HG03108 (cell line): ENCODE data around the gene SLC22A23.

Source experiments
- ATAC-seq: cut with Tn5 transposase; IDR thresholded peaks from one replicate; pipeline ENCODE4 v1.9.1; 2021; ENCODE audit warnings: moderate library complexity; ENCODE audit not compliant: unreplicated experiment

SLC22A23 gene

DNA sequence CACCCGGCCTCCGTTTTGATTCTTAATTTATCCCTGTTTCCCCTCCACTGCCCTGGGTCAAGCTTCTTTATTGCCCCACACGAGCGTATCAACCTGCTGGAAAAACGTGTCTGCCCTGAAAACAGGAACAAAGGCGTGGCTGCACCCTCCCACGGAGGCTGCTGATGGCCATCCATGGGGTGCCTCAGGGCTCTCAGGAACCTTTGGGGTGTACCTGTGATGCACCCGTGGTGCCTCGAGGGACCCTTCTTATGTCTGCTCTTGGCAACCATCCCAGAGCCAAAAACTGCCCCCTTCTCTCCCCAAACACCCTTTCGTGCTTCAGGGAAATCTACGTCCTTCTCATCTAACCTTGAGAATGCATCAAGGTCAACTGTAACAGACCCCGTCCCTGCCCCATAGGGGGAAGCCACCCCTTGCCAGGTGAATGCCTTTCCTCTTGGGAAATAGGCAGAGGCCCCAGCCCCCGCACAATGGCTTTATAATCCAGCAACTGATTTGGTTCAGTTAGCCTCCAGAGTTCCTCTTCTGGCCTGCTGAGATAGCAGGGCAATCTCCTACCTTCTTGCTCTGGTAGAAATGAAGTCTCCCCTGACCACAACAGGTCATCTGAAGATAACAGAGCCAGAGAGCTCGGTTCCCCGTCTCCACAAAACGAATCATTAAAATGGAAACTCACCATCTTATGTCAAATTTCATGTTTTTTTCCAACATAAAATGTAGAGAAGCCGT, 168.7 kb downstream of the SLC22A23 start:
- no peak for ATAC-seq

DNA sequence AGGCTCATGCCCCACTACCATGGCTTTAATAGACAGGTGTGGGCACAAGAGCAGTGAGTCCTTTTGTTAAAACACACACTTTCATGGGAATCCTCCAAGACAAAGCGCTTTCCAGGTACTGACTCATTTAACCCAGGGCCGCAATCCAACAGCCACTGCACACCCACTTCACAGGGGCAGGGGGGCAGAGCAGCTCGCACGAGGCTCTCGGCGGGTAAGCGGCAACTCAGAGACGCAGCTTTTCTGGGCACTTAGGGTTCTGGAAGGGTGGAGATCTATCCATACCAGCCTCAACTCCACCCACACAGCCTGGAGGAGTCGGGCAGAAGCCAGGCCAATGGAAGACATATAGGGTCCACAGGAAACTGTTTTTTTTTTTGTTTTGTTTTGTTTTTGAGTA, 169.5 kb downstream of the SLC22A23 start:
- ATAC-seq: no peak

DNA sequence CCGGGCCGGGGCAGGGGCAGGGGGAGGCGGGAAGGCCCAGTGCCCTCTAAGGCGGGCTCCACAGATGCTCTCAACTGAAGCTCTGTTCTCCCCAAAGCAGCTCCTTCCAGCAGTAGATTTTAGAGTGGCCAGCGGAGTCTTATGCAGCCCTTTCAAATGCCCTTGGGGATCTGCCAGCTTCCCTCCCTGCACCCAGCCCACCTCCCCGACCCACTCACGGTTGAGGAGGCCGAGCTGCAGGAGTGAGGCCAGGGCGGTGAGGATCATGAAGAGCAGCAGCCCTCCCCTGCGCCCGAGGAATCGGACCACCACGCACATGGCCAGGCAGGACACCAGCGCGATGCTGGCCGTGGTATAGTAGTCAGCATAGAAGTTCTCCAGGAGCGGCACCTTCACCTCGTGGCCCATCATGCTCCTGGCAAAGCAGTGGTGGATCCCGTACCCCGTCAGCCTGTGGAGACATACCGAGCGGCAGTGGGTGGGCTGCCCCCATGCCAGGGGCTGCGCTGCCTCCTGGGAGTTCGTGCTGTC, 170.1 kb downstream of the SLC22A23 start:
- ATAC-seq: no peak

DNA sequence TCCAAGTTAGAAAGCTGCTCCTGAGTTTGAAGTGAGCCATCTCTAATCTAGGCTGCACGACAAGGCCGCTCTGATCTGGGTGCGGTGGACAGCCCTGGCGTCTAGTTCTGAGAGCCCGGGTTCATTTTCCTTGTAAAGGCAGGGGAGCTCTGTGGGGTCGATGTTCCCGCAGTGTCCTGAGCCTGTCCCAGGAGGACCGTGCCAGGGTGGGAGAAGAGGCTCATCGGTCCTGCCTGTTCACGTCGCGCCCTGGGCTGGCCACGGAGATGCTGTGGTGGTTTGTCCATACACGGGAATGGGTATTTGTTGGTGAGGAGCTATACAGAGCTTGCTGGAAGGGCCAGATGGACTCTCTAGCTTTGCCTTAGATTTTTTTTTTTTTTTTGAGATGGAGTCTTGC, 171.1 kb downstream of the SLC22A23 start:
- ATAC-seq: no peak

DNA sequence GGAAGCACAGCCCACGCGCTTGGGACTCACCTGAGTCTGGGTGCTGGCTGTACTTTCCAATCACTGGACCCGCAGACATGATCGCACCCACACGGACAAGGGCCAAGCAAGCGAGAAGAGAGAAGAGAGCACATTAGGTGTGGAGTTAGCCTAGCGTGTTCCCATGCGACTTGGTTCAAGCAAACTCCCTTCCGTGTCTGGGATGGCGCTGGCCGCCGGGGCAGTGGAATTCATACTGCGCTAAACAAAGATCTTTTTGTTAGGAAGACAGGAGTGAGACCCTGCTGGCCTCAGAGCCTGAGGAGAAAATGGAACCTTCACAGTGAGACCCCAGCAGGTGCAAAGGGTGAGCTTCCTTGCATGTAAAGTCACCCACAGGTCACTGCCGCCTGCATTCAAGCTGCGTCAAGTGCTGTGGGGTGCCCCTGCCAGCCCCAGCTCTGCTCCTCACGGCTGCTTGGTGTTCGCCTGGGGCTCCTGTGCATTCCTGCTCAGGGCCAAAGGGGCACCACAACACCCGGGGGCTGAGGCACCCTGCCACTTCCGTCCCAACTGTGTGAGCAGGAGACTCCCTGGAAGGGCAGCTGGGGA, 171.7 kb downstream of the SLC22A23 start:
- ATAC-seq: no peak

DNA sequence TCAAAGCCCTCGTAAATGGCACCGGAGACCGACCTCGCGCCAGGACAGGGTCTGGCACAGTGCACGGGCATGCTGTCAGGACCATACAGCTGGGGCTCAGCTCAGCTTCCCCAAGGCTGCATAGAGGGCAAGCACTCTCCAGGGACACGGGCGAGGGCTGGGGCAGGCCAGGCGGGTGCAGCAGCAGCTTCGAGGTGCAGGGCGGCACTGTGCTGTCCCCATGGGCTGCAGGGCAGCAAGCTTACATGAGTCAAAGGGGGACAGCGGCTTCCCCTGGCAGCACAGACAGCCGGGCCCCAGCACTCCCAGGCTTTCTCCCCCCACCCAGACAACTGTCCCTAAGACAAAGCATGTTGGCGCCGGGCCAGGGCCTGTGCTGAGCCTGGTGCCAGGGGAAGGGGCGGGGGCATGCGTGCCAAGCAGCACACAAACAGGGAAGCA, 172.4 kb downstream of the SLC22A23 start:
- ATAC-seq: no peak

DNA sequence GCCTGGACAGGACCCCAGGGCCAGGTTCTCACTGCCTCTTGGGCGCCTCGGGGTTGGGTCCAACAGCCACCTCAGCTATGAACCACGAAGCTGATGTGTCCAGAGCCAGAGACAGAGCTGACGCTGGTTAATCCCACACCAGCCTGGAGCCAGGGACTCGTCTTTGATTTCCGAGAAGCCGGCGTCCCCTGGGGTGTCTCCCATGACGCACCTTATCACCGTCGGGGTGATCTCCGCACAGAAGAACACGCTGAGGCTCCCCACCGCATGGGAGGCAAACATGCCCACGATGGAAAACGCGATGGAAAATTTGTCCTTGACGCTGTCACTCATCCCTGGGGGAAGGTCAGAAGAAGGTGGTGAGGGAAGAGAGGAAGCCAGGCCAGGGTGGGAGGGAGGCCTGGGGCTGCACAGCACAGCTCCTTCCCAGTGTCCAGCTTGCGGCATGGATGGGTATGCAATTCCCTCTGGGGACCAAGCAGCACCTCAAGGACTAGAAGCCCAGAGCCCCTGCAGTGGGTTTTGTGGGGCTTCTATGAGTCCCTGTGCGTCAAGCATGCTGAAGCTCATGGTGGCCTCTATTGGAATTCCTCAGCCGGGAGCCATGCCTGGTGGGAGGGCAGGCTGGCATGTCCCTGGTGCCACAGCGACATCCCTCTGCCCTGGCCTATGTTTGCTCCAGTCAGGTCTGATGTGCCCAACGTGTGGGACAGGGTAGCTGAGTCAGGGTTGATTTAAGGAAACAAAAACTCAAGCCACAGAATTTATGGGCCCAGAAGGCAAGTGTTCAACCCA, 173.0 kb downstream of the SLC22A23 start:
- ATAC-seq: no peak

DNA sequence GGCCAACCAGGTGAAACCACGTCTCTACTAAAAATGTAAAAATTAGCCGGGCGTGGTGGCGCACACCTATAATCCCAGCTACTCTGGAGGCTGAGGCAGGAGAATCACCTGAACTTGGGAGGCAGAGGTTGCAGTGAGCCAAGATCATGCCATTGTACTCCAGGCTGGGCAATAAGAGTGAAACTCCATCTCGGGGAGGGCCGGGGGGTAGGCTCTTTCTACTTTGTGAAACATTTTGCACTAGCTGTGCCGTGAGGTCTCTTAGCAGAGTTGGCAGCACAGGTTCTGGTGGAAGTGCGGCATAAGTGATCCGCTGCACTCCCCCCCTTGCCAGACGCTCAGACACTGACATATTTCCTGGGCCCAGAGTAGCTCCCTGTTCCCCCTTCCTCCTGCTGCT, 173.6 kb downstream of the SLC22A23 start:
- ATAC-seq: no peak

DNA sequence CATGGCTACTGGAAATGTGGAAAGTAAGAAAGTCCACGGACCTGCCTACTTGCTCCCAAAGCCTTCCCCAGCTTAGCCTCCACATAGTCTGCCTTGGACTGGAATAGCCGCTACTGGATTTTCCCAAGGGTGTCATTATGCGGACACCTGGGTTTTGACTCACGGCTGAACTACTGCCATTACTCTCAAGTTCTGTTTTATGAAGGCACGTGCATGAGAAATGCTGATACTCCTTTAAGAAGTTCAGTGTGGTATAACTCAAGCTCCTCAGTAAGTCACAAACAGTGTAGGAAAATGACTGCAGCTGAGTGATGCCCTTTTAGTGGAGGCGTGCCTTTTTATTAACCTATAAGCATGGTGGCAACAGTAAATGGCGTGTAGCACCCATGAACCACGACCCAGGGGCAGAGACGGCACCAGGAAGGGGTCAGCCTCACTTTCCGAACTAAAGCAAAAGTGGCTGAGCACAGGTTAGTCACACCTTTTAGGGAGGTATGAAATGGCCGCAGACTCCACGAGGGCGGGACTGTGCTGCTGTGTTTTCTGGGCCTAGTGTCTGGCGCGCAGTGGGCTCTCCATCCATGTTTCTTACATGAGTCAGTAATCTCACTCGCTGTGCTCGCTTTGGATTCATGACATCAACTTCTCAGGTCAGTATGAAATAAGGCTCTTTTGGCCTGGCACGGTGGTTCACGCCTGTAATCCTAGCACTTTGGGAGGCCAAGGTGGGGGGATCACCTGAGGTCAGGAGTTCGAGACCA, 174.2 kb downstream of the SLC22A23 start:
- no peak for ATAC-seq

DNA sequence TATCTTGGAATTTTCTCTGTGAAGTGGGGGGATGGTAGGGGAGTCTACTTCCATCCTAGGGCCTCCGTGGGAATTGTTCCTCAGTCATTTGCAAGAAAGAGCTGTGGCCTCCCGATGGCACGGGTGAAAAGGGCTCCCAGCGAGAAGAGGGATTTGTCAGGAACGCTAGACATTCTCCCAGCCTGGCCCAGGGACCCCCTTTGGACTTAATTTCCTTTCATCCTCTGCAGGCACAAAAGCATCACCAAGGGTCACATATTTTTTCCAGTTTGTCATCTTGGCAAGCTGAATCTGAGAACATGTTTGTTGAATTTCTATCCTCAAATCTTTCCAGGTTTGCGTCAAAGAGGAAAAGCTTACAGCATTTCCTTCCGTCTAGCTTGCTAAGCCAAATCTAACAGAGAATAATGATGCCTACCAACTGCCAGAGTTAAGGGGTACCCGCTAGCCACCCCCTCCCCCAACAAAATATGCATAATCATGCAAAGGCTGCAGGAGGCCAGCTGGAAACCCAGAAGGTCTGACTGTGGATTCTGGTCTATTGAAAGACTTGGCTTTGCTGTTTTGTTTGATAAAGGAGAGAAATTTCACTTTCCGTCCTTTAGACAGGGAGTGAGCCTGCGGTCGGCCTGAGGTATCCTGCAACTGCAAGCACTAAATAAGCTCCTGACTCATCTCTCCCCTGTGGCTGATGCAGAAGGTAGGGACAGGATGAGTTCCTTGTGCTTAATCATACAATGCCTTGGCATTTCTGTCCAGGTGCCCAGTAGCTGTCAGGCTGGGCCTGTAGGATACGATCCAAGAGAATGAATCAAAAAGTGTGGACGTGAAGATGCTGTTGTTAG, 175.0 kb downstream of the SLC22A23 start:
- ATAC-seq: no peak

DNA sequence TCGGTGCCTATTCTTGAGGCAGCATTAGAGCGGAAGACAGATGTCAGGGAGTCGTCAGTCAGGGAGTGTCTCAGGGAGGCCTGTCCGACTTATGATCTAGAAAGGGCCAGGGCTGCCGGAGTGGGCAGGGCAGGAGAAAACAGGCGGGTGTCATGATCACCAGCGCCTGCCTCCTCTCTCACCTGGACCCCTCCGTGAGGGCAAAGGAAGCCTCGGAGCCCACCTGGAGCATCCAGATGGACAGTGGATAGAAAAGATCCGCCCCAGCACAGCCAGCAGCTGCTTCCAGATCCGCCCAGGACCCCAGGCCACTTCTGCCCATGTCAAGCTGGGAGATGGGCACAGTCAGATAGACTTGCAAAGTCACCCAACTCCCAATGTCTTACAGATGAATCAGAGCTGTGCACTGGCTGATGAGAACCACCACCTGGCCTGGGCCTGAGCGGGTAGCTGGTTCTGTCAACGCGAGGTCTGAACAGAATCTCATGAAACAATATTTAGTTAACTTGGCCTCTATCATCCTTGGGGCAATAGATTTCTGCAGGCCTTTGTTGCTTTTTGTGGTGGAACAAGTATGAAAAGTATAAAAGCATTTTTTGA, 175.9 kb downstream of the SLC22A23 start:
- ATAC-seq: no peak

DNA sequence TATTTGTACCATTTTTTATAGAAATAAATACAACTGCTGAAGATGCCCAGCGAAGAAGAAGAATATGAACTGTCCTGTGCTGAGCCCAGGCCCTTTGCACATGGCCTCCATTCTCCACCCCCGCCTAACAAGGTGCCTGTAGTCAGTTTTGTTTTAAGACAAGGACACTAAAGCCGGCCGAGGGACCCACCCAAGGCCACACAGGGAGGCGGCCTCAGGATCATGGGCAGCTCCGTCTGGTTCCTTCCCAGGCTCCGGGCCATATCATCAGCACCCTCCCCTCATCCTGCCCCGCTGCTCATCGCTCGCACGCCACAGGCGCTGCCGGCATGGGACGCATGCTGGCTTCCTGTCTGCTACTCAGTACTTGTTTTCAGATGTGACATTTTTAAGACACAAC, 176.8 kb downstream of the SLC22A23 start:
- no peak for ATAC-seq

DNA sequence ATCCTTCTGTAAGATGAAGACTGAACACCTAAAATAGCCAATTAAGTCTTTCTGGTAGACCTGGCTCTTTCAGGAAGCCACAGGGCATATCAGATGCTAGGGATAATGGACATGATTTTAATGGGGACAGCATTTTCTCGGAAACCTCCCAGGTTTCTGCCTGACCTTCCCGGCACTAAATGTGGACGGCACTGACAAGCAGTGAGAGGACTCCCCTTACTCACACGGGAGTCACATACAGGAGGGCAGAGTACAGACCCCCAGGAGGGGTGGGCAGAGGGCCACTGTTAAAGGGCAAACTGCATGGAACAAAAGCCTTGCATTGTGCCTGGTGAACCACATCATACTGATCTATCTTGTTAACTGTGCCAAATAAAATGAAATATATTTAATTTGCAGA, 178.2 kb downstream of the SLC22A23 start:
- no peak for ATAC-seq

DNA sequence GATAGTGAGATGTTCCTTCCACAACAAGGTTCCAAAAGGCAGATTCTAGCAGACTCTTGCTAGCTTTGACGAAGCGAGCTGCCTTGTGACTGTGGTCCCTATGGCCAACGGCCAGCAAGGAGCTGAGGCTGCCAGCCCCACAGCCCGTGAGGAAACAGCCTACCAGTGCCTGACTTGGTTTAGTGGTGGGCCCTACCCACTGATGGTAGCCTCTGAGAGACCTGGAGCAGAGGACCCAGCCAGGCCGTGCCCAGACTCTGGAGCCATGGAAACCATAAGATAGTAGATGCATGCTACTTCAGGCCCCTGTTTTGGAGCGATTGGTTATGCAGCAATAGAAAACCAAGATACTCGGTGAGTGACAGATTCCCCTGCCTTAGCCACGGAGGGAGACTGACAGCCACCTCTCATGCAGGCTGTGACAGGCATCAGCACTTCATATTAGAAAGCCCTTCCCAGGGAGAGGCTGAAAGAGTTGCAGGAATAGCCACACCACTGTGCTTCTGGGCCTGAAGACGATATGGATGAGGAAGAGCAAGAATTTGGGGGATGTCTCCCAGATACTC, 178.9 kb downstream of the SLC22A23 start:
- no peak for ATAC-seq

DNA sequence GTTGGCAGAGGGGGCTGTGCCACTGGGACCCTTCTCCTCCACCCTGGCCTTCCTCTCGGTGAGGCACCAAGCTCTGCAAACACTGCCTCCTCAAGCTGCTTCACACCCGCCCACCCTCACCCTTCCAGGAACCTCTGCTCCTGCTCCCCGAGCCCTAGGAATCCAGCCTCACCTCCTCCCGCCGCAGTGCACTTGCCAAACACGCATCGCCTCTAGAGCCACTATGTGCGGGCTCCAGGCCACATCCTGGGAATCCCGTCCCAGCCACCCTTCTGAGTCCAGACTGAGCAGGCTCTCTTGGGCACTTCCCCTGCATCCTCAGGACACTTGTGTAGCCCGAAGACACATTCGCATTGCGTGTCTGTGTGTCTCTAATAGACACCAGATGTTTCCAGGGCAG, 179.6 kb downstream of the SLC22A23 start:
- no peak for ATAC-seq

DNA sequence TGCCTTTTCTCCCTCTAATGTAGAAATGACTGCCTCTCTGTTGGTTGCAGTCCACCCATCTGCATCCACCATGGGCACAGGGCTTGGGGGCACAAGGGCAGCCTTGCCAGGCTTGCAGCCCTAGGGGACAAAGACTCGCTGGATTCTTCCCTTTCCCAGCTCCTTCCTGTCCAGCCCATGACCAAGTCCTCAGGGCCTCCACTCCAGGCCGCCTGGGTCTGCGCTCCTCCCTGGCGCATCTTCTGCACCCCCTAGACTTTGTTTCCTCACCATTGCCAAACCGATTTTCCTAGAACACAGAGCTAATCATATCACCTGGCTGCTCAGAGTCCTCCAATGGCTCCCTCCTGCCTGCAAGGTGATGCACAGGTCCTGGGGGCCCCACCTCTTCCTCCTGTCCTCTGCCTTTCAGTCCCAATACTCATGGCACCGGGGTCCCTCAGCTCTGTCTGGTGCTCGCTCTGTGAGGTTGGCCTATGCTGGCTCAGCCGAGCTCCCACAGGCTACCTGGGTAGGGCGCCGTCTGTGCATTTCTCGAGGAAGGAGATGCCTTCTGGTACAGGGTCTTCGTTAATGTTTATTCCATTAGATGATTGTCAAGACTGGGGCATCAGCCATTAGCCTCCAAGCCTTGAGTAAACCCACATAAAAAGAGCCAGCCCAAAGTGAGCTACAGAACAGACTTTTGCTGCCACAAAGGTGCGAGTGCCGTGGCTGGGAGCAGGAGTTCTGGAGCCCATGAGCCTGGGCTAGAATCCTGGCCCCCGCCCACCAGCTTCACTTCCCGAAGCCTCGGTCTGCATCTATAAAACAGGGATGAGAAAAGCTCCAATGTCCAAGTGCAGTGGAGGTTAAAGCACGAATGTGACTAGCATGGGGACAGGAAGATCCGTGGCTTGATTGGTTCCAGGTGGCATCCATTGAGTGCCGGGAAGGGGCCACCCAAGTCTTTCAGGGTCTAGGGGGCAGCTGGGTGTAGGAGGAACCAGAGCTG, 180.4 kb downstream of the SLC22A23 start:
- no peak for ATAC-seq

DNA sequence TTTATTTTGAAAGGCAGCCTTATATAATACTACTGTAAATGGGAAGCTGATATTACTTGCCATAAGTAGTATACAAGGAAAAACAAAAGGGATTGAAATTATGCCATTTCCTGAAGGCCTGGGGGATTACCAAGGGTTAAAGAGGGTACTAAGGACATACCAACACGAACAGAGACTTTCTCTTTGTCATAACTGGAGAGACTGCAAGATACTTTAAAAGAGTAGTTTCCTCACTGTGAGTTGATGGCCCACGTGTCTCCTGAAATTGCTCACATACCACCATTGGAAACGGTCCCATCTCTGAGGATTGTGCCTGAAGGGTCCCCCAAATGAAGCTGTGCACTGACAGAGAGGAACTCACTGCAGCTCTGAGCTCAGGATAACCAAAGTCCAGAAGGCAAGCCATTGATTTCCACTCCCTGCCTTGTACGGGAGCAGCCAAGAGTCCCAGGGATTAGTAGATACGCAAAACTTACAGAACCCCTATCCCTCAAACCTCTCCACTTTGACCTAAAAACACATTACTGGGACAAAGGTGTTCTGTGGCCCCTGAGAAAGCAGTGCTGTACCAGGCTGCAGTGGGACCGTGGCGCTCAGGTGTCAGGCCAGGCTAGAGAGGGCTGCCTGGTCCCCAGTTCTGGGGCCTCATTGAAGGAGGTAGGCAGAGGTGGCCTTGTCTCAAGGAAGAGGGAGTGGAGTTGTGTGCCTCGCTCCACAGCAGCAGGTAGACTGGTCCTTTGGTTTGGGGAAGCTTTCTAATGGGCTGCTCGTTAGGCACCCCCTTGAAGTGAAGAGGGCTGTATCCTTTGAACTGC, 182.9 kb downstream of the SLC22A23 start:
- ATAC-seq: no peak
